Neural cell (in vitro differentiated cells): ENCODE measurements around the gene CELF4. TPM values are rescaled to one million over a fixed set of nuclear protein-coding genes. Genes with fewer than 3 reads are reported as not detected.

Source experiments
- H2AFZ ChIP-seq: fragments of 200-600, 300-800 bp; sonication (generic), shearing (Covaris generic); 2 replicates; pipeline ENCODE4 v1.6.0; 2014; ENCODE audit warnings: low read depth, mild to moderate bottlenecking, antibody characterized with exemption, low read length, moderate library complexity
- H3F3A ChIP-seq: fragments of 200-600 bp; shearing (Covaris generic); 2 replicates; pipeline ENCODE4 v1.6.1; 2016; ENCODE audit warnings: mild to moderate bottlenecking, moderate library complexity, mixed read lengths, antibody characterized with exemption, low read length; ENCODE audit not compliant: insufficient read depth, poor library complexity, severe bottlenecking
- H3K27ac ChIP-seq: fragments of 200-600, 300-800 bp; sonication (generic), shearing (Covaris generic); 2 replicates; pipeline ENCODE4 v1.5.1; 2014; ENCODE audit warnings: mild to moderate bottlenecking, low read length, moderate library complexity
- H3K27me3 ChIP-seq: fragments of 300-800, 200-600 bp; sonication (generic), shearing (Covaris generic); 2 replicates; pipeline ENCODE4 v1.6.0; 2014; ENCODE audit warnings: mild to moderate bottlenecking, low read depth, low read length, moderate library complexity; ENCODE audit not compliant: insufficient read depth
- H3K36me3 ChIP-seq: fragments of 300-800, 200-600 bp; sonication (generic), shearing (Covaris generic); 2 replicates; pipeline ENCODE4 v1.5.1; 2014; ENCODE audit warnings: mild to moderate bottlenecking, antibody characterized with exemption, low read length, moderate library complexity; ENCODE audit not compliant: insufficient read depth
- H3K4me2 ChIP-seq: fragments of 300-800, 200-600 bp; sonication (generic), shearing (Covaris generic); 2 replicates; pipeline ENCODE4 v1.6.0; 2014; ENCODE audit warnings: mild to moderate bottlenecking, low read length
- H3K4me3 ChIP-seq: fragments of 300-800, 200-600 bp; sonication (generic), shearing (Covaris generic); 2 replicates; pipeline ENCODE4 v1.5.1; 2014; ENCODE audit warnings: mild to moderate bottlenecking, low read length, moderate library complexity
- H3K79me2 ChIP-seq: fragments of 200-600 bp; shearing (Covaris generic); replicated peaks from 2 replicates; pipeline ENCODE4 v1.6.0; 2014; ENCODE audit warnings: mild to moderate bottlenecking, low read length, moderate library complexity; ENCODE audit not compliant: insufficient read depth
- H3K9ac ChIP-seq: fragments of 300-800, 200-600 bp; sonication (generic), shearing (Covaris generic); 2 replicates; pipeline ENCODE4 v1.6.1; 2016; ENCODE audit warnings: mild to moderate bottlenecking, low read length, mixed read lengths
- H3K9me2 ChIP-seq: fragments of 200-600 bp; shearing (Covaris generic); 2 replicates; pipeline ENCODE4 v1.6.1; 2016; ENCODE audit warnings: mild to moderate bottlenecking, low read length, mixed read lengths; ENCODE audit not compliant: insufficient read depth
- H3K9me3 ChIP-seq: fragments of 200-600, 300-800 bp; sonication (generic), shearing (Covaris generic); 2 replicates; pipeline ENCODE4 v1.6.1; 2016; ENCODE audit warnings: mild to moderate bottlenecking, mixed run types, low read length, moderate library complexity, mixed read lengths
- H4K20me1 ChIP-seq: fragments of 200-600 bp; shearing (Covaris generic); 2 replicates; pipeline ENCODE4 v1.6.1; 2016; ENCODE audit warnings: mild to moderate bottlenecking, mixed run types; ENCODE audit not compliant: insufficient read depth
- EP300 ChIP-seq: fragments of 450-650 bp; conservative IDR thresholded peaks from 2 replicates; pipeline ENCODE4 v1.6.1; 2014; ENCODE audit warnings: antibody characterized with exemption, mild to moderate bottlenecking, moderate library complexity; ENCODE audit not compliant: poor library complexity, severe bottlenecking
- EZH2 ChIP-seq: fragments of 200-600, 300-800 bp; shearing (Covaris generic), sonication (generic); IDR thresholded peaks from 2 replicates; pipeline ENCODE4 v1.6.1; 2014; ENCODE audit warnings: antibody characterized with exemption, low read length, borderline replicate concordance, mild to moderate bottlenecking; ENCODE audit not compliant: insufficient read depth, poor library complexity, severe bottlenecking
- MXI1 ChIP-seq: fragments of 450-650 bp; conservative IDR thresholded peaks from 2 replicates; pipeline ENCODE4 v1.6.1; 2014; ENCODE audit warnings: antibody characterized with exemption, mild to moderate bottlenecking; ENCODE audit not compliant: poor library complexity, severe bottlenecking
- POLR2AphosphoS5 ChIP-seq: IDR thresholded peaks from 2 replicates; pipeline ENCODE4 v1.6.1; 2012
- RAD21 ChIP-seq: fragments of 450-650 bp; conservative IDR thresholded peaks from 2 replicates; pipeline ENCODE4 v1.6.1; 2014; ENCODE audit warnings: antibody characterized with exemption, mild to moderate bottlenecking, moderate library complexity
- SMC3 ChIP-seq: fragments of 450-650 bp; conservative IDR thresholded peaks from 2 replicates; pipeline ENCODE4 v1.6.1; 2014; ENCODE audit warnings: antibody characterized with exemption, mild to moderate bottlenecking, moderate library complexity; ENCODE audit not compliant: poor library complexity
- TAF1 ChIP-seq: IDR thresholded peaks from 2 replicates; pipeline ENCODE4 v1.6.1; 2012; ENCODE audit warnings: low read depth
- polyA plus RNA-seq: library from polyadenylated mRNA; depleted of rRNA; stranded (reverse); fragments of >200 nt; gene quantifications from 2 replicates; pipeline ENCODE4 v1.2.3, GENCODE V29; 2014
- TF ChIP-seq, protein P1 (sequence below): IDR thresholded peaks from 2 replicates; pipeline ENCODE4 v1.6.1; 2012; ENCODE audit warnings: borderline replicate concordance
- TF ChIP-seq, protein P2 (sequence below): fragments of 450-650 bp; IDR thresholded peaks from 2 replicates; pipeline ENCODE4 v1.5.1; 2014; ENCODE audit warnings: antibody characterized with exemption, mild to moderate bottlenecking, moderate library complexity; ENCODE audit not compliant: poor library complexity, severe bottlenecking

CELF4 gene
- polyA plus RNA-seq, 1 donor from 2014 or later, result 191 TPM

DNA sequence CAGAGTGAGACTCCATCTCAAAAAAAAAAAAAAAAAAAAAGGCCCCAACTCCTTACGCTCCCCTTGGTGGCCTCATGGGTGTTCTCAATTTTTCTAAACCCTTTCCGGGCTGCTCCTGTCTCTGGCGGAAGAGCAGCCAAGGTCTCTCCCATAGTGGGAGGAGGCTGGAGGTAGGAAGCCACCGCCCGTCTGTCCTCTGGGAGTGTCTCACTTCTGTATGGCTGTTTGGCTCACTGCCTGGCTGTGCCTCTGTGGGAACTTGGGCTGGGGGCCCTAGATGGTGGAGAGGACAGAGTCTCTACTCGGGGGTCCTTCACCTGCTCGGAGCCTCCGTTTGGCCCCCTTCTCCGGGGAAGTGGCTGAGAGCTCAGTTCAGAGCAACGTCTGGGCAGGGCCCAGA, 245.3 kb downstream of the CELF4 start:
- Histone ChIP-seq H3K9ac (no peak overlapping the region), H3K9me2 (no peaks in the 10 kb centered on the region), H3K4me2 (no peak overlapping the region), H3K79me2 (no peaks in the 10 kb centered on the region), H3K9me3 (no peaks in the 10 kb centered on the region), H3K27me3 (no peaks in the 10 kb centered on the region), H3K4me3 (no peak overlapping the region), H3F3A (no peaks in the 10 kb centered on the region), H4K20me1 (peaks cover 3% of the 10 kb centered on the region), H3K27ac (no peak overlapping the region), H2AFZ (no peak overlapping the region), H3K36me3 (no peaks in the 10 kb centered on the region)
- no peak for TF ChIP-seq EZH2
- TF ChIP-seq TAF1, result no peak
- TF ChIP-seq POLR2AphosphoS5, result no peak
- TF ChIP-seq, protein P1, sequence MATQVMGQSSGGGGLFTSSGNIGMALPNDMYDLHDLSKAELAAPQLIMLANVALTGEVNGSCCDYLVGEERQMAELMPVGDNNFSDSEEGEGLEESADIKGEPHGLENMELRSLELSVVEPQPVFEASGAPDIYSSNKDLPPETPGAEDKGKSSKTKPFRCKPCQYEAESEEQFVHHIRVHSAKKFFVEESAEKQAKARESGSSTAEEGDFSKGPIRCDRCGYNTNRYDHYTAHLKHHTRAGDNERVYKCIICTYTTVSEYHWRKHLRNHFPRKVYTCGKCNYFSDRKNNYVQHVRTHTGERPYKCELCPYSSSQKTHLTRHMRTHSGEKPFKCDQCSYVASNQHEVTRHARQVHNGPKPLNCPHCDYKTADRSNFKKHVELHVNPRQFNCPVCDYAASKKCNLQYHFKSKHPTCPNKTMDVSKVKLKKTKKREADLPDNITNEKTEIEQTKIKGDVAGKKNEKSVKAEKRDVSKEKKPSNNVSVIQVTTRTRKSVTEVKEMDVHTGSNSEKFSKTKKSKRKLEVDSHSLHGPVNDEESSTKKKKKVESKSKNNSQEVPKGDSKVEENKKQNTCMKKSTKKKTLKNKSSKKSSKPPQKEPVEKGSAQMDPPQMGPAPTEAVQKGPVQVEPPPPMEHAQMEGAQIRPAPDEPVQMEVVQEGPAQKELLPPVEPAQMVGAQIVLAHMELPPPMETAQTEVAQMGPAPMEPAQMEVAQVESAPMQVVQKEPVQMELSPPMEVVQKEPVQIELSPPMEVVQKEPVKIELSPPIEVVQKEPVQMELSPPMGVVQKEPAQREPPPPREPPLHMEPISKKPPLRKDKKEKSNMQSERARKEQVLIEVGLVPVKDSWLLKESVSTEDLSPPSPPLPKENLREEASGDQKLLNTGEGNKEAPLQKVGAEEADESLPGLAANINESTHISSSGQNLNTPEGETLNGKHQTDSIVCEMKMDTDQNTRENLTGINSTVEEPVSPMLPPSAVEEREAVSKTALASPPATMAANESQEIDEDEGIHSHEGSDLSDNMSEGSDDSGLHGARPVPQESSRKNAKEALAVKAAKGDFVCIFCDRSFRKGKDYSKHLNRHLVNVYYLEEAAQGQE, result no peak
- TF ChIP-seq SMC3, result no peak
- no peak for TF ChIP-seq MXI1
- TF ChIP-seq EP300, result no peak
- TF ChIP-seq, protein P2, sequence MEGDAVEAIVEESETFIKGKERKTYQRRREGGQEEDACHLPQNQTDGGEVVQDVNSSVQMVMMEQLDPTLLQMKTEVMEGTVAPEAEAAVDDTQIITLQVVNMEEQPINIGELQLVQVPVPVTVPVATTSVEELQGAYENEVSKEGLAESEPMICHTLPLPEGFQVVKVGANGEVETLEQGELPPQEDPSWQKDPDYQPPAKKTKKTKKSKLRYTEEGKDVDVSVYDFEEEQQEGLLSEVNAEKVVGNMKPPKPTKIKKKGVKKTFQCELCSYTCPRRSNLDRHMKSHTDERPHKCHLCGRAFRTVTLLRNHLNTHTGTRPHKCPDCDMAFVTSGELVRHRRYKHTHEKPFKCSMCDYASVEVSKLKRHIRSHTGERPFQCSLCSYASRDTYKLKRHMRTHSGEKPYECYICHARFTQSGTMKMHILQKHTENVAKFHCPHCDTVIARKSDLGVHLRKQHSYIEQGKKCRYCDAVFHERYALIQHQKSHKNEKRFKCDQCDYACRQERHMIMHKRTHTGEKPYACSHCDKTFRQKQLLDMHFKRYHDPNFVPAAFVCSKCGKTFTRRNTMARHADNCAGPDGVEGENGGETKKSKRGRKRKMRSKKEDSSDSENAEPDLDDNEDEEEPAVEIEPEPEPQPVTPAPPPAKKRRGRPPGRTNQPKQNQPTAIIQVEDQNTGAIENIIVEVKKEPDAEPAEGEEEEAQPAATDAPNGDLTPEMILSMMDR, result no peak
- no peak for TF ChIP-seq RAD21

GRCh38 chr18:37318360-37319355, 246.9 kb downstream of the CELF4 start:
- Histone ChIP-seq H3F3A (no peaks in the 10 kb centered on the region), H3K9me2 (no peaks in the 10 kb centered on the region), H3K36me3 (no peaks in the 10 kb centered on the region), H3K4me3 (no peak overlapping the region), H4K20me1 (no peaks in the 10 kb centered on the region), H3K9ac (no peak overlapping the region), H3K27me3 (no peaks in the 10 kb centered on the region), H3K9me3 (no peaks in the 10 kb centered on the region), H3K79me2 (no peaks in the 10 kb centered on the region), H3K27ac (no peak overlapping the region), H3K4me2 (no peak overlapping the region), H2AFZ (no peak overlapping the region)
- no peak for TF ChIP-seq RAD21
- TF ChIP-seq POLR2AphosphoS5, result no peak
- TF ChIP-seq TAF1, result no peak
- TF ChIP-seq, protein P1, result no peak
- no peak for TF ChIP-seq EZH2
- TF ChIP-seq MXI1, result no peak
- TF ChIP-seq, protein P2, result no peak
- no peak for TF ChIP-seq EP300
- TF ChIP-seq SMC3, result no peak
